ENCODE data around the gene LPCAT2.

DNA sequence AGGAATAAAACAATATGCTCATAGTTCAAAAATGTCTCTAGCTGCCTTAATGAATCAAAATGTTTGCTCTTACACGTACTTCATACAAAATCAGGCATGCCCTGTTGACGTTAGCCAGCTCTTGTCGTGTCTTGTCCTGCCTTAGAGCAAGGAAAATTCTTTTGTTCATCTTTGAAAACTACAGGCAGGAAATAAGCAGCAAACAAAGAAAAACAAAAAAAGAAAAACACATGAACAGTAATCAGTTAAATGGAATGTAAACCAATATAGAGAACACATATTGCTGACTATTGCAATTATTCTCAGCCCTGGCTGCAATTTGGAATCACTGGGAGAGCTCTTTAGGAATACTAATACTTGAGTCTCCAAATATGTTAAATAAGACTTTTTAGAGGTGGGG is 59.3 kb downstream of the LPCAT2 start:
- TF ChIP-seq, protein P1, sequence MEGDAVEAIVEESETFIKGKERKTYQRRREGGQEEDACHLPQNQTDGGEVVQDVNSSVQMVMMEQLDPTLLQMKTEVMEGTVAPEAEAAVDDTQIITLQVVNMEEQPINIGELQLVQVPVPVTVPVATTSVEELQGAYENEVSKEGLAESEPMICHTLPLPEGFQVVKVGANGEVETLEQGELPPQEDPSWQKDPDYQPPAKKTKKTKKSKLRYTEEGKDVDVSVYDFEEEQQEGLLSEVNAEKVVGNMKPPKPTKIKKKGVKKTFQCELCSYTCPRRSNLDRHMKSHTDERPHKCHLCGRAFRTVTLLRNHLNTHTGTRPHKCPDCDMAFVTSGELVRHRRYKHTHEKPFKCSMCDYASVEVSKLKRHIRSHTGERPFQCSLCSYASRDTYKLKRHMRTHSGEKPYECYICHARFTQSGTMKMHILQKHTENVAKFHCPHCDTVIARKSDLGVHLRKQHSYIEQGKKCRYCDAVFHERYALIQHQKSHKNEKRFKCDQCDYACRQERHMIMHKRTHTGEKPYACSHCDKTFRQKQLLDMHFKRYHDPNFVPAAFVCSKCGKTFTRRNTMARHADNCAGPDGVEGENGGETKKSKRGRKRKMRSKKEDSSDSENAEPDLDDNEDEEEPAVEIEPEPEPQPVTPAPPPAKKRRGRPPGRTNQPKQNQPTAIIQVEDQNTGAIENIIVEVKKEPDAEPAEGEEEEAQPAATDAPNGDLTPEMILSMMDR (IDR thresholded peaks at IDR 0.05), result no peak
- no peak for TF ChIP-seq EZH2 (IDR thresholded peaks at IDR 0.05; ENCODE audit: borderline replicate concordance, insufficient read depth, low read depth, low read length, poor library complexity, severe bottlenecking)

Measured in B cell (primary cell).